Measurements from ENCODE around the gene TAF3.
"Not testable (repeated sequence)": the region's sequence is repeated elsewhere in the genome, so short reads cannot be mapped to it uniquely, and the experiment has no call there.

The TAF3 gene

DNA sequence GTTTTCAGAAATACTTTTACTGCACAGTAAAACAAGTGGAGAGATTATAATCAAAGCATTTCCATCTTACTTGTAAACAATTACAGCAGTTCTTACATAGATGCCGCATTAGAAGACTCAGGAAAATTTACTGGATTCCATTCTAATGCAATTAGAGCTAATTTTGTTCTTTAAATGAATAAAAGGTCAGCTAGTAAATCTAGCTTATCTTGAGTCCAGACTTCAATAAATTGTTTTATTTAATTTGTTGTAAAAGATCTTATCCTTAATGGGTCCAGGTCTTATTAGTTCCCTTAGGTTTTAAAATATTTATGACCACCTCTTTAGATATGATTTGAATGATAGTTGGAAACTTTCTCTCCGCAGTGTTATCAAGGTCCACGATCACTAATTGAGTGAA lies 166.0 kb downstream of the TAF3 start:
- no peak for DNase-seq

DNA sequence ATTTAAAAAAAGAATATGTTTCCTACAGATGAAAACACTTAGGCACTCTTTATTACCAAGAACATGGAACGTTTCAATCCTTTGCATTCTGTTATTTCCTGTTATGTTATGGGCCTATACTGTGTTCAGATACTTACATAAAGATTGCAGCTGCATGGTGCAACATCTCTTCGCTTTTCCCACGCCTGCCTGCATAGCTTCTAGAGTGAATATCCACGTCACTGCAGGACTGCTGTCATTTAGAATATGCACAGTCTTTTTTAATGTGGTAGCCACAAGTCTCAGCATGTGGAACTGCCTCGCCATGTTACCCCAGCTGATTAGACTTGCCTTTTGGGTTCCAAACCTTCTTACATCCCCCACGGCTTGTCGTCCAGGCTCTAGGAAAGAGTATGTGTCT lies 166.6 kb downstream of the TAF3 start:
- no peak for DNase-seq

DNA sequence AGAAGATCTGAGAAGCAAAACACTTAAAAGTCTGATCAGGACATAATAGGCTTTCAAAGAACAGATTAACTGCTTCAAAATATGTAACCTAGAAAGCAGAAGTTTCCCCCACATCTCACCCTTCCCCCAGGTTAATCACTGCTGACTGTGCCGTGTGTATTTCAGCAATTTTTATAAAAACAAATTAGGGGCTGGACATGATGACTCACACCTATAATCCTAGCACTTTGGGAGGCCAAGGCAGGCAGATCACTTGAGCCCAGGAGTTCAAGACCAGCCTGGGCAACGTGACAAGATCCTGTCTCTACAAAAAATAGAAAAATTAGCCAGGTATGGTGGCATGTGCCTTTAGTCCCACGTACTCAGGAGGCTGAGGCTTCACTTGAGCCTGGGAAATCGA lies 168.5 kb downstream of the TAF3 start:
- DNase-seq = no peak

DNA sequence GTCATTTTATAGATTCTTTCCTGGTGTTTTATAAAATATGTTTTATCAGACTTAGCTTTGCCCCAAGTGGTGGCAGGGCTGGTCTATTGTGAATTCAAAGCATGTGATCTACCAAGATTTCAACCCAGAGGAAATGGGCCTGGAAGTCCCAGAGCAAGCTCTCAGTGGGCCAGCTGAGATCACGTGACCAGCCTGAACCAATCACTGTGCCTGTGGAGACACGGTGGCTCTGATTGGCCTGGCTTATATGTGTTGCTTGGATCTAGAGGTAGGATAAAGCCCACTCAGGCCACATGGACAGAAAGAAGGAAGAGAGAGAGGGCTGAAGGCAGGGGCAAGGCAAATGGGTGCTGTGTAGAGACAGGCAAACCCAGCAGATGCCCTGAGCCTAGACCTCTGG lies 170.7 kb downstream of the TAF3 start:
- DNase-seq = no peak

DNA sequence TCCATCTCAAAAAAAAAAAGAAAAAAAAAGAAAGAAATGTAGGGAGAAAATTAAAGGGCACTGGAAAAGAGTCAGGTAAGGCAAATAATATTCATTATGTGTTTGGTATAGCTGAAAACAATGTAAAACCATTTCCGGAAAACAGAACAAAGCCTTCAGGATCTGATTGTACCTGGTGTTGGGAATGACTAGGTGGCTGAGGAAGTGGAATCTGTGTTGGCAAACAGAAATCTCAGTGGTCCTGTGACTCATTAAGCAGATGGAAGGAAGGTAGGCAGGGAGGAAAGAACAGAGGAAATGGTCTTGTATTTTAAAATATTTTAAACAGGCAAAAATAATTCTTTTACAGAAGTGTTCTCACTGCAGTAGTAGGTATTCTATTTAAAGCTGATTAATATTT lies 180.5 kb downstream of the TAF3 start:
- DNase-seq = no peak

DNA sequence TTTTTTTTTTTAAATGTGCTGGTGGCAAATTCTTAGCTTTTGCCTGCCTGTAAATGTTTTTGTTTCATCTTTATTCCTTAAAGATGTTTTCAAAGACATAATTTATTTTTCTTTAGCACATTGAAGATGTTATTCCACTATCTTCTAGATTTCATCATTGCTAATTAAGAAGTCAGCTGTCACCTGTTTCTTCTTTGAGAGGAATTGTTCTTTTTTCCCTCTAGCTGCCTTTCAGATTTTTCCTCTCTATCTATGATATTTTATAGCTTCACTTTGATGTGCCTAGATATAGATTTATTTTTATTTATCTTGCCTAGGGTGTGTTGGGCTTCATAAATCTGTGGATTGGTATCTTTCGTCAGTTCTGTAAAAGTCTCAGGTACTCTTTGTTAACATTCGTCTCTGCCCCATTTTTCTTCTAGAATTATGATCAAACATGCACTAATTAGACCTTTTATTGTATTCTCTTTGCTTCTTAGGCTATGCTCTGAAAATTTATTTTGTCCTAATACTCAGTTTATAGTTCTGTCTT lies 186.2 kb downstream of the TAF3 start:
- DNase-seq = no peak

DNA sequence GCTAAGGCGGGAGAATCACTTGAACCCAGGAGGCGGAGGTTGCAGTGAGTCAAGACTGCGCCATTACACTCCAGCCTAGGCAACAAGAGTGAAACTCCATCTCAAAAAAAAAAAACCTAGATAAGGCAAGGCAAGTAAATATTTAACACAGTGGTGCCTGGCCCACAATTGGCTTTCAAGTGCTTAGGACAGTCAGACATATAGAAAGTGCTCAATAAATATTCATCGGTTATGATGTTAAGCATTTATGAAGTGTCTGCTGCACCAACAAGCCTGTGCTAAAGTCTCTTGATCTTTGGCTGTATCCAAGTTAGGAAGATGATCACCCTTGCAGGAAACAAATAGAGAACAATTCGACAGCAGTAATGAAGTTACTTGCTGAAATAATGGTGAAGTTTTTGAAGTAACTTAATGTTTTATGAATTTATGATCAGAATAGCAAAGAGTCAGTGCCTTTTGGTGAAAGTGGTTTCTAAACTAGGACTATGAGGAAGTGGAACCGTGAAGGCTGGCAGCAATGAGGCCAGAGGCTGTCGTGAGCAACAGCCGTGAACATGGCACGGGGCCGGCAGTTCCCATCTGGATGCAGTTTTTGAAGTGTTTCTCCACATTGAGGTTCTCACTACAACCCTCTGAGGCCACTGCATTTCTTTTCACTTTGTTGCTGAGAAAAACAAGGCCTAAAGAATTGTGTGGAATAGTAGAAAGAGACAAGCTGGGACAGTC lies 188.1 kb downstream of the TAF3 start:
- no peak for DNase-seq

DNA sequence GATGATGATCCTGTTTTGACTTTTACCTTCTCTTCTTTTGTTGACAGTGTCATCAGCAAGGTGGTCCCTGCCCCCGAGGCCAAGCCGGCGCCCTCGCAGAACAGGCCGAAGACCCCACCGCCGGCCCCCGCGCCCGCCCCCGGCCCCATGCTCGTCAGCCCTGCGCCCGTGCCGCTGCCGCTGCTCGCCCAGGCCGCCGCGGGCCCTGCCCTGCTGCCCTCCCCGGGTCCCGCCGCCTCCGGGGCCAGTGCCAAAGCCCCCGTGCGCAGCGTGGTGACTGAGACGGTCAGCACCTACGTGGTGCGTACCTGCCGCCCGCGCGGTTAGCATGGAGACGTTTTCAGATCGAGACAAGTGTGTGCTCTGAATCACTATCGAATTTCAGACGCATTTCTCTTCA lies 190.7 kb downstream of the TAF3 start:
- no peak for DNase-seq

DNA sequence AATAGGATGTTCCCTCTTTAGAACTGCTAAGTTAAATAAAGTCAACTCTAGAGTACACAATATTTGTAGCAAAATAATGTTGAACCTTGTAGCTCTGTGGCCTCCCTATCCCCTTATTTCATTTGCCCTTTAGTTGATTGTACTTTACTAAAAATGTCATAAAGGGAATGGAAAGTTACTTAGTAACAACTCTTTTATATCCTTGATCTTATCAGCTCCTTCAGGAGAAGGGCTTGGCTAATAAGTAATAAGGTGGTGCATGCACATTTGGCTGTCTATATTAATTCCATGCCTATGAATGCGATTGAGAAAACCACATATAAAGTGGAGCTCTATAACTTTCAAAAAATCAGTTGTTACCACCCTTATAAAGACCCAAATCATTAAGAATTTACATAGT lies 194.7 kb downstream of the TAF3 start:
- DNase-seq = no peak

DNA sequence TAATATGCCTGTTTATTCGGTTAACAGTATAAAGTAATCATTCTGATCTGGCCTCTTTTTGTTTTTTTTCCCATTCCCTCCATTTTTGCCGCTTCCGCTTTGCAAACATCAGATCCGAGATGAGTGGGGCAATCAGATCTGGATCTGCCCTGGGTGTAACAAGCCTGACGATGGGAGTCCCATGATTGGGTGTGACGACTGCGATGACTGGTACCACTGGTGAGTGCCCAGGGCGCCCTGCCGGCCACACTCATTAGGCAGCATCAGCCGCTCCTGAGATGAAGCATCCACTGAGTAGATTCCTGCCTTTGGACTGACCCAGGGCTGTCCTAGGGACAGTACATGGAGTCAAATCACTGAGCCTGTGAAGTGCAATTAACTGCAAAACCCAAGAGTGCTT lies 195.3 kb downstream of the TAF3 start:
- no peak for DNase-seq

DNA sequence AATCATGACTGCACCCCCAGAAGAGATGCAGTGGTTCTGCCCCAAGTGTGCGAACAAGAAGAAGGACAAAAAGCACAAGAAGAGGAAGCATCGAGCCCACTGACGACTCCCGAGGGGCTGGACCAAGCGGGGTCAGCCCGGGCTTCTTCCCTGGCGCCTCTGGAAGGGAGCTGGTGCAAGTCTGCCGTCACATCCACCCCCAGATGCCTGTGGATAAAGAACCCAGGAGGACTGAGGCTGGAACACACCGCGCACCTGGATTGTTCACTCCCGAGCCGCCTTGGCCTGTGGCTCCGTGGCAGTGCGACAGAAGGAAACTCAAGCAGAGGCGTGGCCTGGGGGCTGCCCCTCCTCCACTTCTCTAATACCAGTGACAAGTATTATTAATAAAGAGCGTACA lies 196.3 kb downstream of the TAF3 start:
- no peak for DNase-seq

DNA sequence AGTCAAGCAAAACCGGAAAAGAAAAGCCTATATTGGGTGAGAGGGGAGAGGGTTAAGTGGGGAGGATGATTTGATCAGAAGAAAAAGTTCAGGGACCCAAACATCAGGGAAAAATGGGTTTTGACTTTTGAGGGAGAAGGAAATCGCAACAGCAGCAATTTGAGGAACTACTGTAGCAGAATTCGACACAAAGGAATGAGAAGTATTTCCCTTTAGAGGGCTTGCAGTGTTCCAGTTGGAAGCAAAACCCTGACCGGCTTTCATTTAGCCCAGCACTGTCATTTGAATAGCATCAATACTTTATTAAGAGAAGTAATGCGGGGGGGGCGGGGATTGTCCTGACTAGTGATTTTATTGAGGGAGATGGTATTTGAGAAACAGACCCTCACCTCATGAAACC lies 199.0 kb downstream of the TAF3 start:
- DNase-seq = no peak

DNA sequence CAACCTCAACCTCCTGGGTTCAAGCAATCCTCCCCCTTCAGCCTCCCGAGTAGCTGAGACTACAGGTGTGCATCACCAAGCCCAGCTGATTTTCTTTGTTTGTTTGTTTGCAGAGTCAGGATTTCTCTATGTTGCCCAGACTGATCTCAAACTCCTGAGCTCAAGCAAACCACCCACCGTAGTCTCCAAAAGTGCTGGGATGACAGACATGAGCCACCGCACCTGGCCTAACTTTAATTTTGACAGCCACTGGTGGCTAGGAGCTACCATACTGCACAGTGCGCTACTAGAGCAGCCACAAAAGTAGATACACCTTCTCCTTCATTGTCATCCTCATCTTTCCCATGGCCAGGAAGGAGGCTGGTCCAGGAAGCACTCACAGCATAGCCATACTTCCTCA lies 205.0 kb downstream of the TAF3 start:
- no peak for DNase-seq

DNA sequence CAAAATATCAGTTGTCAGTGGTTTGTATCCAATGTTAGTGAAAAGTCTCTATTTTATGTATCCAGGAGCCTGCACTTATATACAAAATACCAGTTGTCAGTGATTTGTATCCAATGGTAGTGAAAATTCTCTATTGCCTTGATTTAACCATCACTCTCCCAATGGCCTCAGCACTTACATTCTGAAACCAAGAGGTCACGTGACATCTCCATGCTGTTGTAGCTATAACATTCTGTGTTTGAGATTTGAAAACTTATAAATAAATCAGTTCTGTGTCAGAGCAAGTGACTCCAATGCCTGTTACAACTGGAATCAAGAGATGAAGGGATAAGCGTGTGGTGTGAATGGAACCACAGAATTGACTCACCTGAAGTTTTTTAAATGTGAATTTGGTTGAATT lies 205.5 kb downstream of the TAF3 start:
- no peak for DNase-seq

DNA sequence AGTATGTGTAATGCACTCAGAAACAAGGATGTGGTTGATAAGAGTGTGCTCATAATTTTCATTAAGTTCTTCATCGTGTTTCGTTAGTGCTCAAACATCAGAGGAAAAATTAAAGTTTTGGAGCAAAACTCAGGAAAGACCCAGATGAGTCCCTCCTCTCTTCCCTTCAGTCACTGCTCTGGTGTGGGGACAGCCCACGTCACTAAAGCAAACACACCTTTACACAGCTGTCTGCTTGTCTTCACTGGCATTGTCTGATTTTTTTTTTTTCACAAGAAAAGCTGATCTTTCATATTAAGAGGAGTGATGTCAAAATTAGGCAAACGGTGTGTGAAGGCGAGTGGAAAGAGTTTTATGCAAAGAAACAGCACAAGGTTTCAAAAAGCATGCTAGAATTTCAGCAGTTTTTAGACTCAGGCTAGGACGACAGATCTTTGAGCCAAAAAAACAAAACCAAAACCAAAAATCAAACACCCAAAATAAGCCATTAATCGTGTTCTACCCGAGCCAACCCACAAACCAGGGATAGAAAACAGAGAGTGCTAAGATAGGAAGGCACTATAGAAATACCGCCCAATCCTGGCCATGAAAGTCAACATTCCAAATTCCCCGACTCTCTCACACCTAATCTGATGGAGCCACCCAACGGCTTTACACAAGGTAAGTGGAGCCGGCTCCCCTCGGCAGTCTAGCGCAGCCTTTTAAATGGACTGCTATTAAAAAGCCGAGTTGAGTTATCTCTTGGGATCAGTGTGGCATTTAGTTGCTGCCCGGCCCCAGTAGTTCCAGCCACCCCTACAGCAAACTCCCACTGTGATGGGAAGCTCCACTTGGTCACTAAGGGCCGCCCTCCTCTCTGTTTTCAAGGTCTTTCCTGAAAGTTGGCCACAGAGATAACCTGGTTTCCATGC lies 208.3 kb downstream of the TAF3 start:
- no peak for DNase-seq

DNA sequence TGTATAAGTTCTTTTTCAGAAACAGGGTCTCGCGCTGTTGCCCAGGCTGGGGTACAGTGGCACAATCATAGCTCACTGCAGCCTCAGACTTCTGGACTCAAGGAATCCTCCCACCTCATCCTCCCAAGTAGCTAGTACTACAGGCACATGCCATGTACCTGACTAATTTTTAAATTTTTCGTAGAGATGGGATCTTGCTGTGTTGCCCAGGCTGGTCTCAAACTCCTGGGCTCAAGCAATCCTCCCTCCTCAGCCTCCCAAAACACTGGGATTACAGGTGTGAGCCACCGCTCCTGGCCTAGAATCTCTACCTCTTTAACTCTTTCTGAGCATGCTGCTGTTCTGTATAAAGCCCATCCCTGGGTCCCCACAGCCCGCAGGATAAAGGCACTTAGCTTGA lies 212.9 kb downstream of the TAF3 start:
- DNase-seq = not testable (repeated sequence)

DNA sequence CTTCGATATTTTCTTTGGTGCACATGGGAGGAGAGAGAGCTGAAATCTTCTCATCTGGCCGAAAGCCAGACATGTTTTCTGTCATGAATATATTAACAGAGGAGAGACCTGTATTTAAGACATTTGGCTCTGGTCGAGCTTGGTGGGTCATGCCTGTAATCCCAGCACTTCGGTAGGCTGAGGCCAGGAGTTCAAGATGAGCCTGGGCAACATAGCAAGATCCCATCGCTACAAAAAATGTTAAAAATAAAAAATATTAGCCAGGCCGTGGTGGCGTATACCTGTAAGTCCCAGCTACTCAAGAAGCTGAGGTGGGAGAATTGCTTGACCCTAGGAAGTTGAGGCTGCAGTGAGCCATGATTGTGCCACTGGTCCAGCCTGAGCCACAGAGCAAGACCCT lies 214.3 kb downstream of the TAF3 start:
- DNase-seq = no peak

DNA sequence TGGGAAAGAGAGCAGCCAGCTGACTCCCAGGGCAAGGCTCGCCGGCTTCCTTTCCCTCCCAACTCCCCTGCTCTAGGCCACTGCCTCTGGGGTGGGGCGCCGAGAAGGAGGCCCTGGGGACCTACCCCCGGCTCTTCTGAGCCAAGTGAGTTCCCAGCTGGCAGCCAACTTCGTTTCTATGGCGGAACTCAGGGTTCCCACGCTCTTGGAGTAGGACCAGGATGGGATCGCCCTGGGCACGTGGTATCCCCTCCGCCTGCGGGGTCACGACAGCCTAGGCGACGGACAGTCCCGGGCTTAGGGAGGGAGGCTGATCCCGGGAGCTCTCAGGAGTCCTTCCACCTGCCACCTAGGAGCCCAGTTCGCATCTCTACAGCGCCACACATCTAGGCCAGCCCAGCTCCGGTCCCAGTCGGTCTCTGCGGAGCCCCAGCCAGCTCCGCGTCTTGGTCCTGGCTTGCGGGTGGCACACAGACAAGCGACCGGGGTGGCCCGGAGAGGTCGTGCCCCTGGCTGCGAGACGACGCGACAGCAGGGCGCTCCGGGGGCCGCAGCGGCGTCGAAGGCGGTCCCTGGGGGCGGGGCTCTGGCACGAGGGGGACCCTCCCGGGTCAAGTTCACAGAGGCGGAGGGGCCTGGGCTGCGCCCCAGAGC lies 215.6 kb downstream of the TAF3 start:
- no peak for DNase-seq

DNA sequence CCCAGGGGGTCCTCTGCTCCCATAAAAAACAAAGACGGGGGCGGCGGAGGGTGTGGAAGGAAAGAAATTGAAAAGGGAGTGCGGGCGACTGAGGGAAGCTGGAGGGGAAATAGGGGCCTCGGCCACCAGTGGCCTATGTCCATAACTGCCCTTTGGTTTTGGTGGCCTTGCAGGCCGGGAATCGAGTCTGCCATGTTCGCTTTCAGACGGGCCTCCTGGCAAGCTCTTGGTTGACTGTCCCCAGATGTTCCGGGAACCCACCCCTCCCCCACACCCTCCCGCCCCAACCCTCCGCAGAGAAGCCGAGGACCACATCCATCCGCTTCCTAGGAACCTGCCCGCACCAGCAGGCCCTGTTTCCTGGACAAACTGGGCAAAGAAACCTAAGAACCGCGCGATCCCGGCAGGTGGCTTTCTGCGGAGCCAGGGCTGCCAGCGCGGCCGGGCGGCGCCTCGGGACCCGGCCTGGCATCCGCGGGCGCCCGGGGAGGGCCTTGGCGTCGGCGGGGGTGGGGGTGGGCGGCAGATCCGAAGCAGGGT lies 216.2 kb downstream of the TAF3 start:
- no peak for DNase-seq

DNA sequence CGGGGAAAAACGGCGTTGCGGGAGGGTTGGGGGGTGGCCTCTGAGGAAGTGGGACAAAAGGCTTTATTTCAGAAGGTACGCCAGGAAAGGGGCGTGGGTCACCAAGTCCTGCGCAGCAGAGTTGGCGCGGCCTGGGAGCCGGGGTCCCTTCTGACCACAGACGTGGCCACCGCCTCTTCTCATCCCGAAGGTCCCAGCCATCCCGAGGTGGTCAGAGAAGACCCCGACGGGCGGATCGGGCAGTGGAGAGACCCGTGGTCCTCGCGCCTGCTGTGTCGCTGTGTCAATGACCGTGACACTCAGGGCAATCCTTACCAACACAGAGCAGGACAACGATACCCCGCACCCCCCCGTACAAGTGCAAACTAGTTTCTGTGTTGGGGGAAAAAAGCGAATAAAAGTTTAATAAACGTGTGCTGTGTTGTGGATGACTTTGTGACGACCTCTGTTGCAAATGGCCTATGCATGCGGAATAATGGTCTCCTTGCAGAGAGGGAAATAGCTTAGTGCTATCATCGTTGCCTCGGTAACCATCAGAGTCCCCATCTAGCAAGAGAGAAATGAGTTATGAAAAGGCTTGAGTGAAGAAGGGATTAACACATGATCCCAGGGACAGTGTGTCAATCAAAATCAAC lies 216.8 kb downstream of the TAF3 start:
- DNase-seq = no peak

DNA sequence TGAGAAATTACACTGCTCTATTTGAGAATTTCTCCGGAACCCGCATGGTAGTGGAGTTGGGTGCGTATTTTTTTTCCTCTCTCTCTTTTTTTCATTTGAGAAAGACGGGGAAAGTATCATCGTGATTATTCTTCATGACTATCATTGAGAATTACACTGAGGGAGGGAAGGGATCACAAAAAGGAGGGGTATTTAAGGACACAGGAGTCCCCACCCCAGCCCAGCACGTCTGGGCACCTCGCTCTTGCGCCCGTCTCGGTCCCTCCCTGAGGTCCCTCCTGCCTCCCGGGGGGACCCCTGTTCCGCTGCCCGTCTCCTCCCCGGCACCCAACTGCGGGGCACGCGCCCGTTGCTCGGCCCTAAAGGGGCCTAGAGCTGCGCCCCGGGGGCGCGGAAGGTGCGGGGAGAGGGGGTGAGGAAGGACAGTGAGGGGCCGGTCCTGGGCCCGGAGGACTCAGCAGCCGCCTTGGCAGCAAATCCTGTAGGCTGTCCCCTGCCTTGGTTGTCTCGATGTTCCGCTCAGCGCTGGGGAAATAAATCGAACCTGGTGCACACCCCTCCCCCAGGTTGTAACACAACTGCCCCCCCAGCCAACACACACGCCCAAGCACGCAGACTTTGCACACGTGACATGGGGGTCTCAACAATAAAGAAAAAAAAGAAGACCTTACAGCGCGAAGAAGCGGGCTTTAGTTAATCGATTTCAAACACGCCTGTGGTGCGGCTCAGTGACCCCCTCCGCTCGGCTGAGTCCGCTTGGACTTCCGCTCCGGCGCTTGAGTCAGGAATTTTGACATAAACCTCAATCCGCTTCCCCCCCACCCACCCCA lies 217.6 kb downstream of the TAF3 start:
- no peak for DNase-seq
